RWPE1 (cell line): ENCODE measurements around the gene HACE1.

Experiments
- CTCF ChIA-PET: fragments of 350-600 bp; sonication (Branson Sonifier 250); formaldehyde crosslinking; extraction: SDS; loops from one replicate; lab custom pipeline; 2021; lab: Yijun Ruan, JAX
- POLR2A ChIA-PET: fragments of 400-600 bp; formaldehyde crosslinking; extraction: SDS; loops from one replicate; lab custom pipeline; 2020; ENCODE audit warnings: antibody characterized with exemption; ENCODE audit not compliant: low non-redundant PET; lab: Yijun Ruan, JAX
- DNase-seq: peaks from one replicate; pipeline ENCODE4 v3.0.0; 2012; ENCODE audit warnings: low spot score
- H3K27ac ChIP-seq: fragments of 450-650 bp; 2 replicates; pipeline ENCODE4 v1.5.1; 2017
- CTCF ChIP-seq: fragments of 450-650 bp; conservative IDR thresholded peaks from 2 replicates; pipeline ENCODE4 v1.5.1; 2017; ENCODE audit warnings: low read depth, mild to moderate bottlenecking

Gene HACE1

GRCh38 chr6:104684911-104685415 is 174.8 kb downstream of the HACE1 start:
- ChIA-PET CTCF (no interaction called here), POLR2A (no interaction called here)
- DNase-seq, result no peak
- no peak overlapping the region for H3K27ac ChIP-seq
- TF ChIP-seq CTCF, result no peak

DNA sequence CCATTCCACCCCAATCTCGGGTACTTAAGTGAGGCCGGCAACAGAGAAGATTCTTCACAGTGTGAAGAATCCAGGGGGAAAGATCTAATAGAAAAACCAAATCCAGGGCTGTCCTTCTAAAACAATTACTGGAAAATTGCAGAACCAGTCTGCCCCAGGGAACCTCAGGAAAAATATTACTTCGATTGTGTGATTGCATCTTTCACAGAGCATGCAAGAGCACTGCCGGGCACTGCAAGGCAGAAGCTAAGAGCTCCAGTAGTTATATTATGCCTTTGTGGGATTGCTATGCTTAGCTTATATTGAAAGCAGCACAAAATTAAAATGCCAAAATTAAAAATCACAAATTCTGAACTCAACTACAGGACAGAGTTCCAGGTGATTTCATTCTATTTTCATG is 175.9 kb downstream of the HACE1 start:
- CTCF ChIA-PET, result interaction anchor here (0.7 kb wide), 1 partner anchor 62 kb away, joined by 3 read pairs; no protein-coding TSS in a partner anchor
- DNase-seq, result no peak

DNA sequence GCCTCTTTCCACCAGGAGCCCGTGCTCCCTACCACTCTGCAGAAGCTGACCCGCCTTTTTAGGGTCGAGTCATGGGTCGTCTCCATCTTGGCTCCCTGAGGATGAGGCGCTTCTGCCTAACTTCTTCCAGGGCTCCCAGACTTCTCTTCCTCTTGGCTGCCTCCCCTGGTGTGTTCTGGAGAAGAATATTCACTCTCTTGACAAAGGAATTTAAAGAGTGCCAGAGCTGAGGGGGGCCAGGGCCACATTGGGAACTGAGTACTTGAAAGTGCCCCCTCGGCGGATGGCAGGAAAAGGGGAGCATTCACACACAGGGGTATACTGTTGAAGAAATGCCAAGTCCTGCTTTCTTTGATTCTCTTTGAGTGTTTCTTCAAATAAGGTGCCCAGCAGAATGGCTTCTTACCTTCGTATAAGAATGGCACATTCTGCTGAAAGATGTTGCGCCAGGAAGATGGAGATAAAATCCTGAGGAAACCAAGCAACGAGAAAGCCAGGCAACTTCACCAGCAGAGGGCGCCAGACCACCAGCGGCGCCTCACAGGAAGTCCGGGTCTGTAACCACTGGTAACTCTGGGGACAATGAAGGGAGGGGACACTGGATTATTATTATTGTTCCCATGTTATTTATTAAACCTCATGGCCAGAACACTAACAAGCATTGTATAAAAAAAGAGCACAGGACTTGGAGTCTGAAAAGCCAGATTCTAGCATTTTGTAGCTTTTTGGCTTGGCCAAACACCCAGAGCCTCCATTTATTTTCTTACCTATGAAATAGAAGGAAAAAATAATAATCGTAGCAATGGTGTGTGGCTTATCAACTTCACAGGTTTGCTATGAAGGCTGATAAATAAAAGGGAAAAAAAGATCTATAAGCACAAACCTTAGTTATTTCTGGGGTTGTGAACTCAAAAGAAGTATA is 176.7 kb downstream of the HACE1 start:
- peak; percentile 70 for TF ChIP-seq CTCF
- H3K27ac ChIP-seq, result no peak overlapping the region
- DNase-seq, result peak; percentile 51
- ChIA-PET POLR2A (no interaction called here), CTCF (interaction anchor here (0.7 kb wide), 1 partner anchor 62 kb away, joined by 3 read pairs; no protein-coding TSS in a partner anchor)

More for the DNA sequence above, 175.9 kb downstream of the HACE1 start:
- POLR2A ChIA-PET, result no interaction called here
- no peak overlapping the region for H3K27ac ChIP-seq
- no peak for TF ChIP-seq CTCF

- TF ChIP-seq CTCF, result no peak
- ChIA-PET POLR2A (no interaction called here), CTCF (no interaction called here)
- DNase-seq, result no peak
- no peak overlapping the region for H3K27ac ChIP-seq
These were observed 179.2 kb downstream of the HACE1 start for GRCh38 chr6:104680539-104680938.

GRCh38 chr6:104679971-104680370 is 179.7 kb downstream of the HACE1 start:
- no peak overlapping the region for H3K27ac ChIP-seq
- POLR2A ChIA-PET, result no interaction called here
- no peak for TF ChIP-seq CTCF
- CTCF ChIA-PET, result no interaction called here
- DNase-seq, result no peak
